ENCODE data around the gene NR4A1.
A peak's percentile ranks its signal among the peaks of the same experiment; 100 is the strongest.

Gene NR4A1

GRCh38 chr12:52079576-52080402, 28.5 kb downstream of the NR4A1 start, which contains the start of gene SMIM41:
TSS of gene SMIM41 (plus strand) at chr12:52079704. CDS start at chr12:52079780, 76 bp downstream.
- DNase-seq (ENCODE audit: low spot score) = peak; percentile 30

DNA sequence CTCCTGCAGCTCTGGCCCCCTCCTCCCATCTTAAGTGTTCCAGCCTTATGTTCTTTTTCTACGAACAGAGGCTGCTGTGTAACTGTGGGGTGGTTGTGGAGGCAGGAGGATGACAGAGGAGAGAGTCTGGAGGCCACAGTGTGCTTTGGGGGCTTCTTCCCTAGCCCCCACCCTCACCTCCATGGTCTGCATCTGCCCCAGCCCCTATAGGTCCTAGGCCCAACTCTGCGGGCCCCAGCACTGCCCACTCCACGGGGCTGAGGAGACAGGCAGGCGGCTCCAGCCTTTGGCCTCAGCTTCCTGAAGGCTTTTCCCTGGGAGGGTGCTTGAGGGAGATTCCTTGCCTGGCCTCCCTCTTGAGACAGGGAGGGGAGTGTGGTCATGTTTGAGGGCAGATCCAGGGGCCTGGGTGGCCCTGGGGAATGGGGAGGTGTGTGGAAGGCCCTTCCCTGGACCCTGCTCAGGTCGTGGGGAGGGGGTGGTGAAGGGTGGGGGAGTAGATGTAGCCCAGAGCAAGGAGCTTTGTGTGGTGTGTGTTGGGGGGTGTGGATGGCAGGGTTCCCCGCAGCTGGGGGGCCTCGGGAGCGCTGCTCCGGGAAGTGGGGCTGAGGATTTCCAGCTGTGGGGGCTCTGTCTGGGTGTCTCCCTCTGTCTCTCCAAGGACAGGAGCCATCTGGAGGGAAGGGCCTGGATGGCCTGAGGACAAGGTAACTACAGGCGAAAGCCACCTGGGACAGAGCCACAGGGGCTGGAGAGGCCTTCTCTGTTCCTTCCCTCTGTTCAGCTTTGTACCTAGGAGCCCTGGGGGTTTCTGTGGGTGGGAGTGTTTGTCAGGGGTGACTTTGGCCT, 29.4 kb downstream of the NR4A1 start:
- DNase-seq (ENCODE audit: low spot score) = peak; percentile 24

- DNase-seq (ENCODE audit: low spot score) = no peak
Observed at GRCh38 chr12:52081263-52081733, 30.1 kb downstream of the NR4A1 start.

- DNase-seq (ENCODE audit: low spot score) = no peak
Observed at GRCh38 chr12:52082026-52082668, 30.9 kb downstream of the NR4A1 start.

DNA sequence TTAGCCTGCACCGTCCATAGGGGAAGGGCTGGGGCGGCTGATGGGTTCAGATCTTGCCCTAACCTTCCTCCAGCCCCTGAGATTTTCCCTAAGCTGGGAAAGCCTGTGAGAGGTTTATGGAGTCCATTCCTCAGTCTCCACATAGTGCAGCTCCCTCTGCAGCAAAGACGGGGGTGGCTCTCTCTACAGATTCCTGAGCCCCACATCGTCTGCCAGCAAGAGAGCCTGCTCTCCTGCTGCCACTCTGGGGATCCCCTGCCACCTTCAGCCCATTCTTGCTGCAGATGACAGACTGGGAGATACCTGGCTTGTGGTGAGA, 31.4 kb downstream of the NR4A1 start:
- no peak for DNase-seq (ENCODE audit: low spot score)

- peak; percentile 88 for DNase-seq (ENCODE audit: low spot score)
Observed at GRCh38 chr12:52082988-52083637, 31.9 kb downstream of the NR4A1 start.

DNA sequence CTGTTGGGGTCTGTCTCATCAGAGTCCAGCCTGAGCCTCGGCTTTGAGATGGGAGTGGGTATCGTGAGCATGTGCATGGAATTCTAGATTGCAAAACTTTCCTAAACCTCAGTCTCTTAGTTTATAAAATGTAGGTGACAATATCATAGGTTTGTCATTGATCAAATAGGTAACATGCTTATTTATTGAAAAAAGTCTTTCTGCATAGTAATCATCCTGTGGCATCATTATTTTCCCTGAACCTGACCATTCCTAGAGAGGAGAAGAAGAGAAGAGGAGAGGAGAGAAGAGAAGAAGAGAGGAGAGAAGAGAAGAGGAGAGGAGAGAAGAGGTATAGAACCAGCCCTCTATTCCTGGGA, 32.4 kb downstream of the NR4A1 start:
- no peak for DNase-seq (ENCODE audit: low spot score)

- DNase-seq (ENCODE audit: low spot score) = no peak
Observed at GRCh38 chr12:52084491-52085231, 33.4 kb downstream of the NR4A1 start.

GRCh38 chr12:52085682-52086180, 34.5 kb downstream of the NR4A1 start:
- peak; percentile 18 for DNase-seq (ENCODE audit: low spot score)

GRCh38 chr12:52086366-52086765, 35.1 kb downstream of the NR4A1 start:
- no peak for DNase-seq (ENCODE audit: low spot score)

DNA sequence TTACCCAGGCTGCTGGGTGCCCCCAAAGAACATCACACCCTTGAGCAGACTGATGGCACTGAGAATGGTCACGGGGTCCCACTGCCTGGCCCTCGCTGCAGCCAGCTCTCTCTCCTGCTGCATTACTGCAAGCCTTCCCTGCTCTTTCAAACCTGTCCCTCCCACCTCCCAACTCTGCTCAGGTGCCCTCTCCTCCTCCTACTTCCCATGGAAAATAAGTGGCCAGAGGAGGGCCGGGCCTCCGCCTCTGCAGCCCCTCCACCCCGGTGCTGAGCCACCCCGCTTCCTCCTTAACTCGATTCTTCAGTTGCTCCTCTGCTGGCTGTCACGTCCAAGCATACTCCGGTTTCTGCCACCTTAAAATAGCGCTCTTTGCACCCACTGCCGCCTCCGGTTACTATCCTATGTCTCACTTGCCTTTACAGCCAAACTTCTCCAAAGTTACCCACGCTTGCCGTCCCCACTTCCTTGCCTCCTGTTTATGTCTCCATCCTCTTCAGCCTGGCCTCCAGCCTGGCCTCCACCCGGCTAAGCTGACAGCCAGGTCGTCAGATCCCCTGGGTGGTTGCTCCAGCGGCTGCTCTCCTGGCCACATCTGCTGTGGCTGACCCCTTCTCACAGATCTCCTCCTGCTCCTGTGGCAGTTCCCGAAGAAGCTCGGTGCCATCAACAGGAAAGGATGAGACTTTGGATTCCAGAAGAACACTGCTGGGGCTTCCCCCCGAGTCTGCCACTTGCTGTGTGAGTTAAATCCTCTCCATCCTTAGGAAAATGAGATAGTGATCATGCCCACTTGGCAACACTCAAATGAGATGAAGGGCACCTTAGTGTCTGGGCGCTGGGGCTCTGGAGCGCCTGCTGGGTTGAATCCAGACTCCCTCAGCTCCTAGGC, 35.9 kb downstream of the NR4A1 start:
- DNase-seq (ENCODE audit: low spot score) = no peak

GRCh38 chr12:52087961-52088820, 36.9 kb downstream of the NR4A1 start:
- DNase-seq (ENCODE audit: low spot score) = peak; percentile 63

GRCh38 chr12:52089491-52089890, 38.2 kb downstream of the NR4A1 start:
- no peak for DNase-seq (ENCODE audit: low spot score)

- no peak for DNase-seq (ENCODE audit: low spot score)
Observed at GRCh38 chr12:52090291-52090690, 39.0 kb downstream of the NR4A1 start.

- DNase-seq (ENCODE audit: low spot score) = no peak
Observed at GRCh38 chr12:52091061-52091460, 39.8 kb downstream of the NR4A1 start.

DNA sequence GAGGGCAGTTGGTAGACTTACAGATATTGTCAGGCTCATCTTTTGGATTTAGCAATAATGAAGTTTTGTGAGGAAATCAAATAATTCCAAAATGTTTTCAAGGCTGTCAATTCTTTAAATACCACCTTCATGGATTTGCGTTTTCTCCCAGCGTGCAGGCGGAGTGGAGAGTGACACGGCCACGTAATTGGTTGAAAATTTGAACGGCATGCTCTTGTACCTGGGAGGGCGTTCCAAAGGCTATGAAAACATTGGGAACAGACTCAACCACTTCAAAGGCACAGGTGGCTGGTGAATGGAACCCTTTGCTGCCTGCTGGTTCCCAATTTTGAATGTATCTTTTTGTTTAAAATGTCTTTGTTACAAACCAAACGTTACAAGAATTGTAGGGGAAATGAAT, 40.6 kb downstream of the NR4A1 start:
- DNase-seq (ENCODE audit: low spot score) = no peak

DNA sequence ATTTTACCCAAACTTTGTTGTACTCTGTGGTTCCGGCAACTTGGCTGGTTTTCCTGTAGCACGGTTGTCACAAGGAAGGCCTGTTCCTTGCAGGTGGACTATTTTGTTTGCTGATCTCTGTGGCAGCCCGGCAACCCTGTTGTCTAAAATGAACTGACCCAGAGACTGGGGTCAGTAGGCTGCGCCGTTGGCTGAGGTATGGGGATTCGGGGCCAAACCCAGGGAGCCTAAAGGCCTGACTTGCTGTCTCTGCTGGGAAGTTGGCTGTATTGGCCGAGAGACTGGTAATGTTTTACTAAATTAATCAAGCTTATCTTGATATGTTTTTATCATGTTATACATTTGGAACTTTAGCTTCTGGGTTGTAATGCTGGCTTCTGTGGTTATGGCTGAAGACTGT, 42.1 kb downstream of the NR4A1 start:
- no peak for DNase-seq (ENCODE audit: low spot score)

DNA sequence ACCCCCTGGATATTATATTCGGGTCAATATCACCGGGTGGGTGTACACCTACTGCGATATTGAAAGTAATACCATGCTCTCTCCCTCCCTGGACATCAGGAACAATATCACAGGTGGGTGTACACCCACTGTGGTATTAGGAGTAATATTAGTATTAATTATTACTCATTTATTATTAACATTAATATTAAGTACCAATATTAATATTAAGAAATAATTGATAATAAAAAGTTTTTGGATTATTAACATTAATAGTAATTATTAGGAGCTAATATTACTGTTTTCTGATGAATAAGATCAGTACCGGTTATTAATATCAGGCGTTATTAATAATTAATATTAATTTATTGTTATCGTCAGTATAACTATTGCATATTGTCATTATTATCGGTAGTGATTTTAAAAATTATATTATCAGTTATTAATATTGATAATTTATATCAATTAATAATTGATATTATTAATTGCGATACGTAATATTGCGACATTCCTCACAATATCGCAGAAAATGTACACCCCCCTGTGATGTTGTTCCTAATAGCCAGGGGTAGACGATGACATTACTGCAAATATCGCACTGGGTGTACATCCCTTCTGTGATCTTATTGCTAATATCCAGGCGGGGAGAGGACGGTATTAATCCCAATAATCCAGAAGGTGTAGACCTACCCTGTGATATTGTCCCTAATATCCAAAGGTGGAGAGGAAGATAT, 45.2 kb downstream of the NR4A1 start:
- DNase-seq (ENCODE audit: low spot score) = no peak
